Loucy (cell line): ENCODE data around the gene GAS2L1.

Source experiments
- H2AFZ ChIP-seq: fragments of 200-600 bp; sonication (generic); 2 replicates; pipeline ENCODE4 v1.6.0; 2016; ENCODE audit warnings: antibody characterized with exemption, mild to moderate bottlenecking, low read length, moderate library complexity
- H3F3A ChIP-seq: fragments of 200-600 bp; 2 replicates; pipeline ENCODE4 v1.6.0; 2016; ENCODE audit warnings: antibody characterized with exemption, low read depth, mild to moderate bottlenecking
- H3K27me3 ChIP-seq: fragments of 200-600 bp; sonication (generic); 2 replicates; pipeline ENCODE4 v1.6.1; 2014; ENCODE audit warnings: low read length, mild to moderate bottlenecking; ENCODE audit not compliant: insufficient read depth, poor library complexity, severe bottlenecking
- H3K36me3 ChIP-seq: fragments of 200-600 bp; sonication (generic); 2 replicates; pipeline ENCODE4 v1.6.1; 2016; ENCODE audit warnings: low read length; ENCODE audit not compliant: insufficient read depth
- H3K4me1 ChIP-seq: fragments of 200-600 bp; sonication (generic); 2 replicates; pipeline ENCODE4 v1.5.1; 2014; ENCODE audit warnings: low read length, mild to moderate bottlenecking; ENCODE audit not compliant: insufficient read depth, poor library complexity, severe bottlenecking
- H3K4me2 ChIP-seq: fragments of 200-600 bp; sonication (generic); 2 replicates; pipeline ENCODE4 v1.6.0; 2014; ENCODE audit warnings: antibody characterized with exemption, low read length, low read depth, mild to moderate bottlenecking; ENCODE audit not compliant: poor library complexity, severe bottlenecking
- H3K4me3 ChIP-seq: fragments of 200-600 bp; sonication (generic); 2 replicates; pipeline ENCODE4 v1.5.1; 2014; ENCODE audit warnings: low read length, mild to moderate bottlenecking, mixed read lengths; ENCODE audit not compliant: poor library complexity, severe bottlenecking
- H3K79me2 ChIP-seq: fragments of 200-600 bp; sonication (generic); 2 replicates; pipeline ENCODE4 v1.6.1; 2014; ENCODE audit warnings: low read length; ENCODE audit not compliant: insufficient read depth
- H3K9ac ChIP-seq: fragments of 200-600 bp; sonication (generic); 2 replicates; pipeline ENCODE4 v1.6.0; 2014; ENCODE audit warnings: mild to moderate bottlenecking, low read depth, low read length, moderate library complexity; ENCODE audit not compliant: poor library complexity, severe bottlenecking
- H3K9me2 ChIP-seq: fragments of 200-600 bp; sonication (generic); replicated peaks from 2 replicates; pipeline ENCODE4 v1.6.1; 2016; ENCODE audit warnings: low read depth, low read length, mixed read lengths
- H3K9me3 ChIP-seq: fragments of 200-600 bp; sonication (generic); 2 replicates; pipeline ENCODE4 v1.6.1; 2014; ENCODE audit warnings: mild to moderate bottlenecking, antibody characterized with exemption, low read length, low read depth; ENCODE audit not compliant: insufficient read depth
- H4K20me1 ChIP-seq: fragments of 200-600 bp; sonication (generic); 2 replicates; pipeline ENCODE4 v1.6.0; 2014; ENCODE audit warnings: antibody characterized with exemption, low read length, mild to moderate bottlenecking; ENCODE audit not compliant: insufficient read depth, poor library complexity, severe bottlenecking
- CTCF ChIP-seq: fragments of 200-600 bp; sonication (generic); conservative IDR thresholded peaks from 2 replicates; pipeline ENCODE4 v1.5.1; 2014; ENCODE audit warnings: mild to moderate bottlenecking, antibody characterized with exemption, low read length
- EZH2phosphoT487 ChIP-seq: fragments of 200-600 bp; IDR thresholded peaks from 2 replicates; pipeline ENCODE4 v1.6.1; 2018; ENCODE audit warnings: antibody characterized with exemption, mild to moderate bottlenecking, moderate library complexity, borderline replicate concordance

The GAS2L1 gene

GRCh38 chr22:29346659-29347058 is 40.2 kb downstream of the GAS2L1 start:
- Histone ChIP-seq H3K4me3 (no peak overlapping the region), H3K36me3 (peaks cover 81% of the 10 kb centered on the region; the same call in 1 of the 2 replicates), H3K27me3 (no peaks in the 10 kb centered on the region), H2AFZ (no peak overlapping the region), H3K79me2 (no peaks in the 10 kb centered on the region), H4K20me1 (no peaks in the 10 kb centered on the region), H3K9me2 (no peaks in the 10 kb centered on the region), H3K4me2 (no peak overlapping the region), H3K9me3 (no peaks in the 10 kb centered on the region), H3K9ac (no peak overlapping the region), H3F3A (no peaks in the 10 kb centered on the region), H3K4me1 (no peaks in the 10 kb centered on the region)
- no peak for TF ChIP-seq CTCF
- no peak for TF ChIP-seq EZH2phosphoT487

- H4K20me1 ChIP-seq = no peaks in the 10 kb centered on the region
- H2AFZ ChIP-seq = no peak overlapping the region
- TF ChIP-seq EZH2phosphoT487 (no peak), CTCF (no peak)
- H3K9me3 ChIP-seq = no peaks in the 10 kb centered on the region
- no peaks in the 10 kb centered on the region for H3K79me2 ChIP-seq
- H3K4me2 ChIP-seq = no peak overlapping the region
- H3K4me1 ChIP-seq = no peaks in the 10 kb centered on the region
- peaks cover 81% of the 10 kb centered on the region; the same call in 1 of the 2 replicates for H3K36me3 ChIP-seq
- no peaks in the 10 kb centered on the region for H3K9me2 ChIP-seq
- no peaks in the 10 kb centered on the region for H3F3A ChIP-seq
- no peak overlapping the region for H3K4me3 ChIP-seq
- H3K9ac ChIP-seq = no peak overlapping the region
- no peaks in the 10 kb centered on the region for H3K27me3 ChIP-seq
These were observed 41.6 kb downstream of the GAS2L1 start for GRCh38 chr22:29348041-29348440.

- Histone ChIP-seq H3K4me2 (no peak overlapping the region), H3K9ac (no peak overlapping the region), H3K36me3 (peaks cover 80% of the 10 kb centered on the region; the same call in 1 of the 2 replicates), H2AFZ (no peak overlapping the region), H3K9me2 (no peaks in the 10 kb centered on the region), H3K4me1 (no peaks in the 10 kb centered on the region), H3K4me3 (no peak overlapping the region), H3K27me3 (no peaks in the 10 kb centered on the region), H3F3A (no peaks in the 10 kb centered on the region), H3K79me2 (no peaks in the 10 kb centered on the region), H4K20me1 (no peaks in the 10 kb centered on the region), H3K9me3 (no peaks in the 10 kb centered on the region)
- TF ChIP-seq CTCF (no peak), EZH2phosphoT487 (no peak)
These were observed 42.5 kb downstream of the GAS2L1 start for GRCh38 chr22:29348956-29349355.
